NCI-H128 (cell line): ENCODE measurements around the gene CHD9NB.
"Not testable (repeated sequence)": the region's sequence is repeated elsewhere in the genome, so short reads cannot be mapped to it uniquely, and the experiment has no call there.

Experiments
- DNase-seq: peaks from one replicate; lab custom pipeline; 2025; ENCODE audit not compliant: unreplicated experiment; lab: John Stamatoyannopoulos, UW

The CHD9NB gene

DNA sequence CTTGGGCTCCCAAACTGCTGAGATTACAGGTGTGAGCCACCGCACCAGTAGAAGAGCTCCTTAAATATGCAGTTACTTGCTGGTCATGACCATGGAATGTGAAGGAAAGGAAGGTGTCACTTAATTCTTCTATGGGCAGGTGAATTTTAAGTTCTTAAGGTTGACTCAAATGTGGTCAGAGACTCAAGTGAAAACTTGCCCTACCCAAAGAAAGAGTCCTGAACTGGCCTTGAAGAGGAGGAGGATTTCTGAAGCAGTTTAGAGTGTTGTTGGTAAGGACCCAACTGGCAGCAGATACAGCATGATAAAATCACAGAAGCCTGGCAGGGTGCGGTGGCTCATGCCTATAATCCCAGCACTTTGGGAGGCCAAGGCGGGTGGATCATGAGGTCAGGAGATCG is 31.4 kb upstream of the CHD9NB start:
- DNase-seq = no peak

DNA sequence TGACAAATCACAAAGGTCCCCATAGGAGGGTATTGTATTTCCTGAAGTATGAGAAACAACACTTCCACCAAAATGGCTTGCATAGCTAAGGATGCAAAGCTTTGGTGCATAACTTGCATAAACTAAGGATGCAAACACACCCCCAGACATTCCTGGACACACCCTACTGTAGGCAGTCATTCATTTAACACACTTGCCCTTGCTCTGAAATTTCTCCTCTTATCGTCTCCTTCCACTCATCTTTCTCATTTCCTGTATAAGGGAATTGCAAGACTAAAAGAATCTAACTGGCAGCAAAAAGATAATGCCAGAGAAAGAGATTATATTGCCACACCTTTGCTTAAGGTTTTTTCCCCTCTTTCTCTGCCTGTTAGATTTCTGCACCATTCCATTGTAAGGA is 30.4 kb upstream of the CHD9NB start:
- DNase-seq = no peak

DNA sequence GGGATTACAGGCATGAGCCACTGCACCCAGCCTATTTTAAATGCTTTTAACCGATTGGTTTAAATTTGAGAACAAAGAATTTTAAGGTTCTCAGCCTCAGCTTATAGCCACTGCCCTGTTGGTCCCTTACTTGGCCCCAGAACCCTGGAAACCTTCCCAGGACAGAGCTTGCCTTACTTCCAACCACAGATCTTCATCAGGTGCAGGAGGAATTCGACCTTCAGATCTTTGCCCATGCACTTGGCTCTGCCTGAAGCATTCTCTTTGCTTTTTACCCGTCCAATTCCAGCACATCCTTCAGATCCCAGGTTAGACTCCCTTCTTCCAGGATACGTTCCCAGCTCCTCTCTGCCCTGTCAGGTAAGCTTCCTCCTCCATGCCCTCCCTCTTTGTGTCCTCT is 29.8 kb upstream of the CHD9NB start:
- DNase-seq = no peak

DNA sequence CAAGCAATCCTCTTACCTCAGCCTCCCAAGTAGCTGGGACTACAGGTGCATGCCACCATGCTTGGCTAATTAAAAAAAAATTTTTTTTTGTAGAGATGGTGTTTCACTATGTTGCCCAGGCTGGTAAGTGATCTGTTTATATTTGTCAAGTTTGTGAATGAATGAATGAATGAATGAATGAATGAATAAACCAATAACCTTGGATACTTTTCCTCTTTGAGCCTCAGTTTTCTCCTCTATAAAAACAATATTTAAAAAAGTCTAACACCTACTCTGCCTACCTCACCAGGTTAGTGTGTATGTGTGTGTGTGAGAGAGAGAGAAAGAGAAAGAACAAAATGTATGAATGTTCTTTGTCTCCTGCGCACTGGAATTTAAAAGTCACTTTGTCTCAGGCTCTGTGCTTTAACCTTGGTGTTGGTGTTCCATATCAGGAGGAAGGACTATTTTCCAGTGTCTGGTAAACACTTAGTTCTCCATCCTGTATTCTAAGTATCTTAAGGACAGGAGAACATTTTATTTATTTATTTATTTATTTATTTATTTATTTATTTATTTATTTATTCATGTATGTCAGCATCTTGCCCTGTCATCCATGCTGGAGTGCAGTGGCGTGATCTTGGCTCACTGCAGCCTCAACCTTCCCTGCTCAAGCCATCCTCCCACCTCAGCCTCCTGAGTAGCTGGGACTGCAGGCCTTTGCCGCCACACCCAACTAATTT is 29.1 kb upstream of the CHD9NB start:
- no peak for DNase-seq

DNA sequence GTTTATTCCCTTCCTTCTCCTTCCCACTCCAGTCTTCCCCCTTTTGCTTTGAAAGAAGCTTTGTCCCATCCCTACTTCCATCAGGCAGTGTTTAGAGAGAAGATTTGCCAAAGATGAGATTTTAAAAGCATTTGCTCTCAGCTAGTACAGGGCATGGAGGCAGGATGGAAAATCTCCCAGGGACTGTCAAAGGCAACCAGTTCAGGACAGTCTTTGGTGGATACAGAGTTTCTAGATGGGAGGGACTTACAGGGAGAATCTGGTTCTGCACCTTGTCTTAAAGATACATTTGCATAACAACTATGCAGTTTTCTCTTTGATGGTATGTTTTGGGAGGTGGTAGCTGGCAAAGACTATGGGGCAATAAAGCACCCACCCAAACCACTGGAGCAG is 28.3 kb upstream of the CHD9NB start:
- no peak for DNase-seq

DNA sequence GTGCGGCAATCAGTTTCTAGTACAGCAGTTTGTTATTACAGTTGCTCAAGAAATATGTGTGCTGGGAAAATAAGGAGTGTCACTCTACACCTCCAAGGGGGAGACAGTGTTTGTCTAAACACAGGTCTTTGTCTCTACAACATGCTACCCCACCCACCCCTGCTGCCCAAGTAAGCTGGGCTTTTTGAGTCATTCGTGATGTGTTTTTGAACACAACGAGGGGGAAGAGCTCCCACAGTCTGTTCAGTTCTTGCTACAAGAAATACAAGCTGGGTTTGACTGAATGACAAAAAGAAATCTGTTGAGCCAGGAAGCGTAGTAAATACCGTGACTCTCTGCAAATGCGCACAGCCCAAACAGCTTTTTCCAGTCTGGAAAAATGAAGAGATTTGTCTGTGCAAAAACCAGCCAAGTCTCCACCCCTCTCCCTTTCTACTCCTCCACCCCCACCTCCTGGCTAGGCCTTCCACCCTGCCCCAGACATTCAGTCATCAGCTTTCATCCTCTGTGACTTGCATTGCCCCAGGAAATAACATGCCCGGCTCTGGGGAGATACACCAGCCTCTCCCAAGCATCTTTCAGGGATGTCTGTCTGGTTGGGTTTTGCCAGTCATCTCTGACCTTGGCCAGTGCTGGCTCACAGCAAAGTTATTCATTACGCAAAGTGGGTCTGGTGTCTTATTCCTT is 27.8 kb upstream of the CHD9NB start:
- DNase-seq = no peak

DNA sequence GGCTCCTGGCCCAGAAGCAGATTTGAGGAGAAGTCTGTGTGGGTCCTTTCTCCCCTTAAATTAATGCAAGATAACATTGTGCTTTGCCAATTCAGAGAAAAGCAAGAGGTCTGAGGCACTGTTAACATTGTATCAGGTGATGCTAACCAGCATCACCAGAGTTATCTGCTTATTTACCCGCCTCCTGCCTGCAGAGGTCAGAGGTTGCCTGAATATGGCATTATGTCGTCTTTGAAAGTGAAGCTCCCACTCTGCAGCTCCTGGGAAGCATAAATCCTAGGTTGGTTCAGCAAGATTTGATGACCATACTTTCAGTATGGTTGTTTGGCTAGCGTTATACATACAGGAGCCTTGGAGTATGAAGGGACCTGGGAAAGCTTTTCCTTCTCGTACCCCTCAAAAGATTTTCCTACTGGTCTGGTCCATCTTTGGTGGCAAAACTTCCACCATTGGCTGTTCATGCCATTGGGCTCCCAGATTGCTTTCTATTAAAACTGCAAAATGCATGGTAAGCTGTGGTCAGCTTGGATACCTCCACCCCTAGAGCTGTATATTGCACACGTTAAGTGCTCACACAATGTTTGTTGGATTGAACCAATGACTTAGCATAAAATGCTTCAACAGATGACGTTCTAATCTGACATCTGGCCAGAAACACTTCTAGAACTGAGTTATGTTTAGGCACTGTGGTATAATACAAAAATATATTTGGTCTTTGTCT is 26.2 kb upstream of the CHD9NB start:
- DNase-seq = no peak

DNA sequence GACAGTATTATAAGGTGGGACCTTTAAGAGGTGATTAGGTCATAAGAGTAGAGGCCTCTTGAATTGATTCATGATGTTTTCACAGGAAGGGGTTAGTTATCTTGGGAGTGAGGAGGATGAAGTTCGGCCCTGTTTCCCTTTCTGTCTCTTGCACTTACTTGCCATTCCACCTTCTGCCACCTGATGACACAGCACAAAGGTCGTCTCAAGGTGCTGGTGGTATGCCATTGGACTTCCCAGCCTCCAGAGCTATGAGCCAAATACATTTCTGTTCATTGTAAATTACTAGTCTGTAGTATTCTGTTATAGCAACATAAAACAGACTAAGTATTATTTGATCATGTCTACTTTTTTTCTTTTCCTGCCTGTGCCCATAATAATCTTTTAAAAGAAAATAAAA is 25.6 kb upstream of the CHD9NB start:
- no peak for DNase-seq

DNA sequence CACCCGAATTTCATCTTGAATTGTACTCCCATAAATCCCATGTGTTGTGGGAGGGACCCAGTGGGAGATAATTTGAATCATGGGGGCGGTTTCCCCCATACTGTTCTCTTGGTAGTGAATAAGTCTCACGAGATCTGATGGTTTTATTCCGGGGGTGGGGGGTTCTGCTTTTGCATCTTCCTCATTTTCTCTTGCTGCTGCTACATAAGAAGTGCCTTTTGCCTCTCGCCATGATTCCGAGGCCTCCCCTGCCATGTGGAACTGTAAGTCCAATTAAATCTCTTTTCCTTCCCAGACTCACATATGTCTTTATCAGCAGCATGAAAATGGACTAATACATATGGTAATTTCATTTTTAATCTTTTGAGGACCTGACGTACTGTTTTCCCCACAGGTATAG is 22.8 kb upstream of the CHD9NB start:
- not testable (repeated sequence) for DNase-seq

DNA sequence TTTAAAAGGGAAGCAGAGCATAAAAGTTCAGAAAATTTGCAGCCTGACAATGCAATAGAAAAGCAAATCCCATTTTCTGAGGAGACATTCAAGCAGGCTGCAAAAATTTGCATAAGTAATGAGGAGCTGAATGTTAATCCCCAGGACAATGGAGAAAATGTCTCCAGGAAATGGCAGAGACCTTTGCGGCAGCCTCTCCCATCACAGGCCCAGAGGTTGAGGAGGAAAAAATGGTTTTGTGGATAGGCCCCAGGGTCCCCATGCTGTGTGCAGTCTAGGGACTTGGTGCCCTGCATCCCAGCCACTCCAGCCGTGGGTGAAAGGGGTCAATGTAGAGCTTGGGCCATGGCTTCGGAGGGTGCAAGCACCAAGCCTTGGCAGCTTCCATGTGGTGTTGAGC is 21.6 kb upstream of the CHD9NB start:
- DNase-seq = not testable (repeated sequence)

DNA sequence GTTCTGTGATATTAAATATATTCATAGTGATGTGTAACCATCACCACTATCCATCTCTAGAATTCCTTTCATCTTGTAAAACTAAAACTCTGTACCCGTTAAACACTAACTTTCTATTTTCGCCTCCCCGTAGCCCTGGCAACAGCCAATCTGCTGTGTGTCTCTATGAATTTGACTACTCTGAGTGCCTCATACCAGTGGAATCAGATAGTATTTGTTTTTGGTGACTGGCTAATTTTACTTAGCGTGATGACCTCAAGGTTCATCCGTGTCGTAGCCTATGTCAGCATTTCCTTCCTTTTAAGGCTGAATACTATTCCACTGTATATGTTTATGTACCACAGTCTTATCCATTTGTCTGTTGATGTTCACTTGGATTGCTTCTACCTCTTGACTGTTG is 20.3 kb upstream of the CHD9NB start:
- no peak for DNase-seq

DNA sequence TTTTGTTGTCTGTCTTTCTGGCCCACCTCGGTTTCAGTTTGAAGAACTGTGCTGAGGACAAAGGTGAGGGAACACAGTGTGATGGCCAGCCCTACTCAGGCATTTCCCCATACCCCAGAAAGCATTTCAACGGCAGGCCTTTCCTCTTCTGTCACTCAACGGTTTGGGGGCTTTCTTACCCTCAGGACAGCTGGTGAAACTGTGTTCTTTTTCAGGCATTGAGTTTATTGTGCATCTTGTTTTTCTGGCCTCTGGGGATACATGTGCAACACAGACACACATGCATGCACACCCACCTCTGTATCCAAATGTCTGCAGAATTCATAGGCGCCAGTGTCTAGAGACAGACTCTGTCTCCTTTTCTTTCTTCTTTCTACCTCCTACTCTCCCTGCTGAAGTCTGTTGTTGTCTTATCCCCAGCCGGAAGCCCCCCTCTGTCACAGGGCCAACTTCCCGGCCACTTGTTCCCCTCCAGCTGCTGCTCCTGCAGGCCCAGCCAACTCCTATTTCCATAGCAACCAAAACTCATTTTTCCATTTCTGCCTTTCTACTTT is 19.1 kb upstream of the CHD9NB start:
- DNase-seq = no peak

DNA sequence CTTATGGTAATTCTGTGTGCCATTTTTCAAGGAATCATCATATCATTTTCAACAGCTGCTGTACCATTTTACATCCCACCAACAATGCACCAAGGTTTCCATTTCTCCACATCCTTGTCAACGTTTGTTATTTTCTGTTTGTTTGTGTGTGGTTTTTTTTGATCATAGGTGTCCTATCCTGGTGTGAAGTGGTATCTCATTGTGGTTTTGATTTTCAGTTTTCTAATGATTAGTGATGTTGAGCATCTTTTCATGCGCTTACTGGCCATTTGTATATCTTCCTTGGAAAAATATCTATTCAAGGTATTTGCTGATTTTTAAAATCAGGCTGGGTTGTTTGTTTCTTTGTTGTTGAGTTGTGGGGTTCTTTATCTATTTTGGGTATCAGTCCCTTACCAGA is 17.1 kb upstream of the CHD9NB start:
- DNase-seq = no peak

DNA sequence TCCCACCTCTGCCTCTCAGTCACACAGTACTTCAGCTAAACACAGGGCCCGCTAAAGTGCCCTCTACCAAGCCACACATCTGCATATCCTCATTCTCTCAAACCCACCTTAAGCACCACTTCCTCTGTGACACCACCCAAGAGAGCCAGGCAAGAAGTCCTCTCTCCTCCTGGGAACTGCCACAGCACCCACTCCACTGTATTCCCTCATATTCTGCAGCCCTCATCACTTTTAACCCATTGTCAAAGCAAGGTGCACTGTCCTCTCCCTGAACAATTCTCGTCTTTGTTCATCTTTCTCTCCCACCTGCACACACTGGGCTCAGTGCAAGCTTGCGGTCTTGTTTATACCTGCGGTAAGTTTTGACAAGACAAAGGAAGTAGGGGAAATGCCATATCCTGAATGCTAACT is 15.7 kb upstream of the CHD9NB start:
- no peak for DNase-seq

DNA sequence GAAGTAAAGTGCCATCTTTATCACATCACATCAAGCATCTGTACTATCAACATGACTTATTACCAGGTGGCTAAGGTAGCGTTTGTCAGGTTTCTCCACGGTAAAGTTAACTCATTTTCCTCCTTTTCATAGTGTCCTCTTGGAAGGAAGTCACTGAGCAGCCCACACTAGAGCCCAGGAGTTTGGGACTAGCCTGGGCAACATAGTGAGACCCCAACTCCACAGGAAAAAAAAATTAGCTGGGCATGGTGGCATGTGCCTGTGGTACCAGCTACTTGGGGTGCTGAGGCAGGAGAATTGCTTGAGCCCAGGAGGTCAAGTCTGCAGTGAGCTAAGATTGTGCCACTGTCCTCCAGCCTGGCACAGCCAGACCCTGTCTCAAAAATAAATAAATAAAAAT is 15.0 kb upstream of the CHD9NB start:
- DNase-seq = no peak

DNA sequence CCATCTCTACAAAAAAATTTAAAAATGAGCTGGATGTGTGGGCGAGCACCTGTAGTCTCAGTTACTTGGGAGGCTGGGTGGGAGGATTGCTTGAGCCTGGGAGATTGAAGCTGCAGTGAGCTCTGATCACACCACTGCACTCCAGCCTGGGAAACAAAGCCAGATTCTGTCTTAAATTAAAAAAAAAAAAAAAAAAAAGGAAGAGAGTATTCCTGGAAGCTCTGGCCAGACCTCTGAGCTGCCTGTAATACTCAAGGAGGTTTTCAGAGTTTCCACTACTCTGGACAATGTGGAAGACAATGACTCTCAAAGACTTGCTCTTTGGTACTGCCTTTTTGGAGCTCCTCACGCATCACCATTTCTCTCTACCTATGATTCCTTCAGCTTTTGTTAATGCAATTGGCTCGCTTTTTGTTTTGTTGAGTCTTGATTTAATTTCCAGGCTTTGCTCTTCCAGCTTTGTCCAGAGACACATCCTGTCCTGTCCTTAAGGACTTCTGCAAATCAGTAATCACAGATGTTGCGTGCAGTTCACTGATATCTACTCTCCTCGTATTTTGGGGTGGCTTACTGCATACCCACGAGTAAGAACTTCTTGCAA is 12.9 kb upstream of the CHD9NB start:
- DNase-seq = no peak

DNA sequence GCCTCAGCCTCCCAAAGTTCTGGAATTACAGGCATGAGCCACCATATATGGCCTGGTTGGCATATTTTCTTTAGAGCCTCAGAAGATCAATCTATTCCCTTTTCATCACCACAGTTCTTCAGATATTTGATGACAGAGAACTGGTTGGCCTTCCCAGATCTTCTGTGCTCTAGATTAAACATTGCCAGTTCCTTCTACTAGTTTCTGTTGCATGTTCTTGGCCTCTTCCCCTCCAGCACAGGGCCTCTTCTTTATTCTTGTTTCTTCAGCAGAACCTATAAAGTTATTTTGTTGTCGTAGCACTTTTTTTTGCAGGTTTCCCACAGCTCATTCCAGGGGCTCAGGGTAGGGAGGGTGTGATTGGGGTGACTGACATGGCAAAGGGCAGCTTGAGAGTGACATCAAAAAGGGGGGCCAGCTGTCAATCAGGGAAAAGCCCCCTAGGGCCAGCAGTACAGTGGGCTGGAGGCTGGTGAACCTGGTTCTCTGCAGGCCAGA is 11.4 kb upstream of the CHD9NB start:
- no peak for DNase-seq

DNA sequence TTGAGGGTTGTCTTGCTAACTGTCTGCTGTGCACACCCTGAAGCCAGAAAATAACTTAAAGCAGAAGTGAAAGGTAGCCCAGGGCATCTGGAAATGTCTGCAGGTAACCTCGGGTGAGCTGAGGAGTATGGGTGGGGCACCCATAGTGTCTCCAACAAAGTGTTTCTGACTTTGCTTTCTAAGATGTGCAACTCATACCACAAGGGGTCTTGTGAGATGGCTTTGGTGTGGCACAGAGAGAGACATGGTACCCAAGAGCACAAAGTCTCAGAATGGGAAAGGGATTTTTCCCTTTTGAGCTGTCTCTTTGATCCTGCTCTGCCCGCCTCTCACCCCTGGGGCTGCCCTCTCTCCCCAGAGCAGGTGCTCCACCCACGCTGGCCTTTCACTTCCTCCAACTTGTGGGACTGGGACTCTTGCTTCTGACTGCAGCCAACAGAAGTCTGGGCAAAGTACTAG is 9.0 kb upstream of the CHD9NB start:
- DNase-seq = no peak

DNA sequence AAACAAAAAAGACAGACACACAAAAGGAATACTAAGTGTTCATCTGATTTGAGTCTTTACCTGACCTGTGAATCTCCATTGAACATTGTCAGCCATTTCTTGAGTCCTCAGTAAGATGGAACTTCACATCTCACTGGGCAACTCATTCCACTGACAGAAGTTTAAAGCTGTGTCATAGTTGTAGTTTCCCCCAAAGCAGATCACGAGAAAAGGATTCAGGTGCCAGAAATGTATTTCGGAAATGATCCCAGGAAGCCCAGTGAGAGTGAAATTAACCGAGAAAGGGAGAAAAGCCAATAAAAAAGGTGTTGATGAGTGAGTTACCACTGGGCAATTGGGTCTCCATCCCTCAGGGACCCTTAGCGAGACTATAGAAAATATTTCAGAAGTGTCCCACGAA is 8.6 kb upstream of the CHD9NB start:
- DNase-seq = no peak

DNA sequence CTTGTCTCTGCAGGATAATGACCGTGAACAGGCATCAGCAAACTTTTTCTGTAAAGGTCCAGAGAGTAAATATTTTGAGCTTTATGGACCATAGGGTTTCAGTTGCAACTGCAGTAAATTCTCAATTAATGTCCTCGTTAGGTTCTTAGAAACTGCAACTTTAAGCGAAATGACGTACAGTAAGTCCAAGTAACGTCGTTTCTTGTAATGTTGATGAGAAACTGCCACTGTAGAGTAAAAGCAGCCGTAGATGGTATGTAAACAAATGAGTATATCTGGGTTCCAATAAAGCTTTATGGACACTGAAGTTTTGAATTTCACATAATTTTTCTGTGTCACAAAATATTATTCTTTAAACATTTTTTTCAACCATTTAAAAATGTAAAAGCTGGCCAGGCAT is 7.0 kb upstream of the CHD9NB start:
- DNase-seq = no peak

DNA sequence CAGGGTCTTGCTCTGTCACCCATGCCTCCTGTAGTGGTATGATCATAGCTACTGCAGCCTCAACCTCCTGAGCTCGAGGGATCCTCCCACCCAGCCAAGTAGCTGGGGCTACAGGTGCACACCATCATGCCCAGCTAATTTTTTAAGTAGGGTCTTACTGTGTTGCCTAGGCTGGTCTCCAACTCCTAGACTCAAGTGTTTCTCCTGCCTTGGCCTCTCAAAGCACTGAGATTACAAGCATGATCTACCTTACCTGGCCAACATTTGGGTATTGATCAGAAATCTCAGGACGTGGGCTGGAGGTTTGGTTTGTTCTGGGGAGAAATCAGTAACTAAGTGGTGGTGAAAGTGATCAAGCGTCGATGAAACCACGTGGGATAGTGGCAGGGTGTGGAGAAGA is 6.2 kb upstream of the CHD9NB start:
- no peak for DNase-seq
